Right atrium auricular region (tissue), 2 donors: Measurements from ENCODE around the gene SPOUT1. TPM values are rescaled to one million over a fixed set of nuclear protein-coding genes. Genes with fewer than 3 reads are reported as not detected.

Source experiments
- DNase-seq: peaks from one replicate; pipeline ENCODE4 v3.0.0-alpha.2; 2019; ENCODE audit warnings: low spot score
- H3K27ac ChIP-seq, 2 donors: fragments of 200-600 bp; sonication (generic); 1 replicate in 1 of 2; 2 replicates in 1 of 2; pipeline ENCODE4 v1.5.1; 2016 to 2019
- H3K27me3 ChIP-seq, 2 donors: fragments of 200-600 bp; sonication (generic); one replicate each; pipeline versions ENCODE4 v1.5.1 to v1.6.0; 2017 to 2019
- H3K36me3 ChIP-seq: fragments of 200-600 bp; sonication (generic); one replicate; pipeline ENCODE4 v1.5.1; 2016
- H3K4me1 ChIP-seq, 2 donors: fragments of 200-600 bp; sonication (generic); one replicate each; pipeline versions ENCODE4 v1.5.1 to v1.6.0; 2017 to 2019
- H3K4me3 ChIP-seq, 2 donors: fragments of 200-600 bp; sonication (generic); 1 replicate in 1 of 2; 2 replicates in 1 of 2; pipeline ENCODE4 v1.5.1; 2017 to 2019; ENCODE audit warnings: mild to moderate bottlenecking in 1 of 2, moderate library complexity in 1 of 2
- H3K9me3 ChIP-seq, 2 donors: fragments of 200-600 bp; sonication (generic); one replicate each; pipeline ENCODE4 v1.5.1; 2019
- total RNA-seq, 2 donors: library from RNA; depleted of rRNA; stranded (reverse); fragments of >200 nt; gene quantifications; one replicate each; pipeline ENCODE4 v1.1.0, GENCODE V29; 2016
- TF ChIP-seq, protein P1 (sequence below), 2 donors: fragments of 200-600 bp; sonication (generic); IDR thresholded peaks; one replicate each; pipeline ENCODE4 v1.5.1; 2019; ENCODE audit warnings: antibody characterized with exemption in 2 of 2

The SPOUT1 gene
- total RNA-seq, 2 donors from 2014 or later = 8.5 to 11.6 TPM

DNA sequence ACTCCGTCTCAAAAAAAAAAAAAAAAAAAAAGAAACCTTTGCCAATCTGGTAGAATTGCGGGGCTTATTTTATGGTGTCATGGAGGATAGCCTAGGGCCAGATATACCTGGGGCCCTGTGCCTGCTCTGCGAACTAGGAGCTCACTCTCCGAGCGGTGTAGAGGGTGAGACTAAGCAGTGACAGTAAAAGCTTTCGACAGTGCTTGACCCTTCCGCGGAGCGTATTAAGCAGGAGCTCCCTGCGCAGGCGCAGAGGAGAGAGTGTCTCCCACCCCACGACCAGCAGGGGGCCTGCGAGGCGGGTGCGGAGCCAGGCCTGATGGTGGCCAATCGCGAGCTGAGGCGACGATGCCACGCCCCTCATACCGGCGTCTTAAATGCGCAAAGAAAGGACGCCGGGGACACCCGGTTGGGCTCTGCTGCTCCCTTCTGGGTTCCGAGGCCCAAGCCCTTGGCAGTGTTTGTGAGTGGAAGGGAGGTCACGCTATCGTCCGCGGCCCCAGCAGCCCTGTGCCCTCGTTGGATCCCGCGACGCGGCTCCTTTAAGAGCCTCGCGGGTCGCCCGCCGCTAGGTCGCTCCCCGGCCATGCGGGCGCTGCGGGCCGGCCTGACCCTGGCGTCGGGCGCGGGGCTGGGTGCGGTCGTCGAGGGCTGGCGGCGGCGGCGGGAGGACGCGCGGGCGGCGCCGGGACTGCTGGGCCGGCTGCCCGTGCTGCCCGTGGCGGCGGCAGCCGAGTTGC is 11.3 kb downstream of the SPOUT1 start, which contains the start of gene ENDOG:
ENDOG (plus strand) TSS at position 402 of the 740 bp plus-strand sequence; CDS start at position 587, 185 bp downstream.
- Histone ChIP-seq H3K27ac (peak within 1 kb of the TSS; percentile 85 to 92), H3K36me3 (peaks cover 17% of the 10 kb centered on the region), H3K4me1 (peaks cover 0 to 18% of the 10 kb centered on the region in 2 donors), H3K4me3 (peak within 1 kb of the TSS; percentile 56 to 72), H3K9me3 (no peaks in the 10 kb centered on the region), H3K27me3 (no peaks in the 10 kb centered on the region)
- peak; percentile 97 for DNase-seq
- TF ChIP-seq, protein P1, sequence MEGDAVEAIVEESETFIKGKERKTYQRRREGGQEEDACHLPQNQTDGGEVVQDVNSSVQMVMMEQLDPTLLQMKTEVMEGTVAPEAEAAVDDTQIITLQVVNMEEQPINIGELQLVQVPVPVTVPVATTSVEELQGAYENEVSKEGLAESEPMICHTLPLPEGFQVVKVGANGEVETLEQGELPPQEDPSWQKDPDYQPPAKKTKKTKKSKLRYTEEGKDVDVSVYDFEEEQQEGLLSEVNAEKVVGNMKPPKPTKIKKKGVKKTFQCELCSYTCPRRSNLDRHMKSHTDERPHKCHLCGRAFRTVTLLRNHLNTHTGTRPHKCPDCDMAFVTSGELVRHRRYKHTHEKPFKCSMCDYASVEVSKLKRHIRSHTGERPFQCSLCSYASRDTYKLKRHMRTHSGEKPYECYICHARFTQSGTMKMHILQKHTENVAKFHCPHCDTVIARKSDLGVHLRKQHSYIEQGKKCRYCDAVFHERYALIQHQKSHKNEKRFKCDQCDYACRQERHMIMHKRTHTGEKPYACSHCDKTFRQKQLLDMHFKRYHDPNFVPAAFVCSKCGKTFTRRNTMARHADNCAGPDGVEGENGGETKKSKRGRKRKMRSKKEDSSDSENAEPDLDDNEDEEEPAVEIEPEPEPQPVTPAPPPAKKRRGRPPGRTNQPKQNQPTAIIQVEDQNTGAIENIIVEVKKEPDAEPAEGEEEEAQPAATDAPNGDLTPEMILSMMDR (IDR thresholded peaks at IDR 0.05) = peak; percentile 92 to 95

DNA sequence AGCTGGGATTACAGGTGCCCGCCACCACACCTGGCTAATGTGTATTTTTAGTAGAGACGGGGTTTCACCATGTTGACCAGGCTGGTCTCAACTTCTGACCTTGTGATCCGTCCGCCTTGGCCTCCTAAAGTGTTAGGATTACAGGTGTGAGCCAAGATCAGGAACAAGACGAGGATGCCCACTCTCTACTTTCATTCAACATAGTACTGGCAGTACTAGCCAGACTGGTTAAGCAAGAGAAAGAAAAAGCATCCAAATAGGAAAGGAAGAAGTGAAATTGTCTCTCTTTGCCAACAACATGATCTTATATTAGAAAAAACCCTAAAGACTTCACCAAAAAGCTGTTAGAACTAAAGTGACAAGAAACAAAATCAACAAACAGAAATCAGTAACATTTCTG is 18.7 kb downstream of the SPOUT1 start:
- Histone ChIP-seq H3K36me3 (peaks cover 26% of the 10 kb centered on the region), H3K9me3 (no peaks in the 10 kb centered on the region), H3K4me1 (no peaks in the 10 kb centered on the region), H3K4me3 (no peak overlapping the region), H3K27me3 (no peaks in the 10 kb centered on the region), H3K27ac (no peak overlapping the region)
- TF ChIP-seq, protein P1 (IDR thresholded peaks at IDR 0.05) = no peak
- no peak for DNase-seq

- no peaks in the 10 kb centered on the region for H3K9me3 ChIP-seq
- no peaks in the 10 kb centered on the region for H3K27me3 ChIP-seq
- TF ChIP-seq, protein P1 (IDR thresholded peaks at IDR 0.05) = no peak
- H3K4me1 ChIP-seq = no peaks in the 10 kb centered on the region
- H3K36me3 ChIP-seq = peaks cover 32% of the 10 kb centered on the region
- DNase-seq = no peak
- no peak overlapping the region for H3K27ac ChIP-seq
- no peak overlapping the region for H3K4me3 ChIP-seq
These were observed 19.8 kb downstream of the SPOUT1 start for GRCh38 chr9:128809831-128810230.

- TF ChIP-seq, protein P1 (IDR thresholded peaks at IDR 0.05) = no peak
- Histone ChIP-seq H3K4me3 (no peak overlapping the region), H3K36me3 (peaks cover 33% of the 10 kb centered on the region), H3K27ac (no peak overlapping the region), H3K27me3 (no peaks in the 10 kb centered on the region), H3K4me1 (no peaks in the 10 kb centered on the region), H3K9me3 (no peaks in the 10 kb centered on the region)
- no peak for DNase-seq
These were observed 20.5 kb downstream of the SPOUT1 start for GRCh38 chr9:128809036-128809599.

DNA sequence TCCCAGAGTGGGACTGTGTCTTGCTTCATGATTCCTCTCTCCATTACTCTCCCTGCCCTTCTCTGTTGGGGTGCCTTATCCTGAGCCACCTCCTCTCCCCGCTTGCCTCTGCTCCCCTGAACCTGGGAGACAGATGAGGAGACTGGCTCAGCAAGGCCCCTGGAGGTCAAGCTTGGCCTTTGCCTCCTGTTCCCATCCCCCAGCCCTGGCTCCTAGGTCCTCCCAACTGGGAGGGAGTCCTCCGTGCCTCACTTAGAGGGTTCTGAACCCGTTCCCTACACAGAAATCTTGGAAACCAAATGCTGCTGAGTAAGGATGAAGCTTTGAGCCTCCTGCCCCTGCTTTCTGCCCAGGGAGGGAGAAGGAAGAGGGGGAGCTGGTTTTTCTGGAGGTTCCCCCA is 21.1 kb downstream of the SPOUT1 start:
- Histone ChIP-seq H3K4me3 (no peak overlapping the region), H3K9me3 (no peaks in the 10 kb centered on the region), H3K4me1 (no peaks in the 10 kb centered on the region), H3K36me3 (peaks cover 39% of the 10 kb centered on the region), H3K27ac (no peak overlapping the region), H3K27me3 (no peaks in the 10 kb centered on the region)
- no peak for DNase-seq
- TF ChIP-seq, protein P1 (IDR thresholded peaks at IDR 0.05) = no peak
